GM21515 (cell line): ENCODE measurements around the gene ITGAX.

Source experiments
- ATAC-seq: cut with Tn5 transposase; IDR thresholded peaks from one replicate; pipeline ENCODE4 v1.9.1; 2021; ENCODE audit not compliant: unreplicated experiment

Gene ITGAX

GRCh38 chr16:31347445-31347844, 7.5 kb upstream of the ITGAX start:
- no peak for ATAC-seq

- ATAC-seq = no peak
Observed at GRCh38 chr16:31348579-31348978, 6.4 kb upstream of the ITGAX start.

DNA sequence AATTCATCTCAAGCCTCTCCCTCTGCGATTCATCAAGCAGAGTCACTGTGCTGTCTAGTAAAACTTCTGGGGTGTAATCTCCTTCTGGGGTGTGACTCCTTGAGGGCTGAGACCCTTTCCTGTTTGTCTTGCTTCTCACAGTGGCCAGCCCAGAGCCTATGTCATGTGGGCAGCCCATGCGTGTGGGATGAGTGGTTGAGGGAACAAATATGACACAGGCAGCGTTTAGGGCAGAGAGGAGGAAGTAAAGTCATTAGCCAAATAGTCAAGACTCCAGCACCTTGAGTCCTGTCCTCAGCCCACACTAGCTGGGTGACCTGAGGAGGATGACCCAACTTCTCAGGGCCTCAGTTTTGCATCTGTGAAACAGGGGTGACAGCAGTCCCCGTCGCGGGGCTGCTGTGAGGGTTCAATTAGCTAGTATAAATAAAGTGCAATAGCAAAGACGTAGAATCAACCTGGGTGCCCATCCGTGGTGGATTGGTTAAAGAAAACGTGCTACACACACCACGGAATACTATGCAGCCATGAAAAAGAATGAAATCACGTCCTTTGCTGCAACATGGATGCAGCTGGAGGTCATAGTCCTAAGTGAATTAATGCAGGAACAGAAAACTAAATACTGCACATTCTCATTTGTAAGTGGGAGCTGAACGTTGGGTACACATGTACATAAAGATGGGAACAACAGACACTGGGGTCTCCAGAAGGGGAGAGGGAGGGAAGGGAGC, 4.5 kb upstream of the ITGAX start:
- ATAC-seq = no peak

DNA sequence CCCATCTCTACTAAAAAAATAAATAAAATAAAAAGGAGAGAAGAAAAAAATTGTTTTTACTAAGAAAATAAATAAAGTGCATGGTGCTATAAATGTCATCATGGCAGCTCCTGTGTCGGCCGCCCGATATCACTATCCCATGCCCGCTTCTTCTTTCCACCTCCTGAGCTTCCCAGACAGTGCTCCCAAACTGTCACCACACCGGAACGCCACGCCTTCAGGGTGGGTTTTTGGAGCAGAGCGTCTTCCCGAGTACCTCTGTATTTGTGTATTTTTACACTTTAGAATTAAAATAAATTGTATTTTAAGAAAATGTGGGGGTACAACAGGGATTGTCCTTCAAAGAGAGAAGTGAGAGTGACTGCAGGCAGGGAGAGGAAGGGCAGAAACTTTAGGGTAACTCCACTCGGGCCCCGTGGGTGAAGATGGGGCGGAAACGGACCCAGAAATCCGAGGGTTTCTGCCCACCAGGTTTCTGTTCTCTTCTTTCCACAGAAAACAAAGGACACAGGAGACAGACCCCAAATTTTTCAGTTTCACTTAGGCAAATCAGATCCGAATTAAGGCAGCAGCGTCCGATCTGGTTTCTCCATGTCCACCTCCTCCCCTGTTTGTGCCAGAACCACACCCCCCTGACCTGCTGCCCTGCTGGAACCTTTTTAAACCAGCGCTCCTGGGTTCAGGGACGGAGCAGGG, 3.6 kb upstream of the ITGAX start:
- ATAC-seq = no peak

DNA sequence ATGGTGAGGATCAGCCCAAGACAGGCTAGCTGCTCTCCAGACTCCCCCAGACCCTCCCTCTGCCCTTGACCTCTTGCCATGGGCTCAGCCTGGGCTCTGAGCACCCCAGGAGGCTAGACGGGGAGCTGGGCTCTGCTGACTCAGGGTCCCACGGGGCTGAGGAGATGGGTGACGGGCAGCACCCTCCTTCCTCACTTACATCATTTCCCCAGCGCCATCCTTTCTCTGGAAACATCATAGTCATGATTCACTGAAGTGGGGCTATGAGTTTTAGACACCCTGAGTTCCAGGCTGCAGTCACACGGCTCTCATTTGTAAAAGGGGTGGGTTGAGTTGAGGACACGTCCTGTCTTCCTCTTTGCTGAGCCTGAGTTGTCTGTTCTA, 3.0 kb upstream of the ITGAX start:
- ATAC-seq = no peak

GRCh38 chr16:31352376-31353115, 2.4 kb upstream of the ITGAX start:
- ATAC-seq = no peak

GRCh38 chr16:31355431-31356100, 590 bp downstream of the ITGAX start:
- no peak for ATAC-seq

DNA sequence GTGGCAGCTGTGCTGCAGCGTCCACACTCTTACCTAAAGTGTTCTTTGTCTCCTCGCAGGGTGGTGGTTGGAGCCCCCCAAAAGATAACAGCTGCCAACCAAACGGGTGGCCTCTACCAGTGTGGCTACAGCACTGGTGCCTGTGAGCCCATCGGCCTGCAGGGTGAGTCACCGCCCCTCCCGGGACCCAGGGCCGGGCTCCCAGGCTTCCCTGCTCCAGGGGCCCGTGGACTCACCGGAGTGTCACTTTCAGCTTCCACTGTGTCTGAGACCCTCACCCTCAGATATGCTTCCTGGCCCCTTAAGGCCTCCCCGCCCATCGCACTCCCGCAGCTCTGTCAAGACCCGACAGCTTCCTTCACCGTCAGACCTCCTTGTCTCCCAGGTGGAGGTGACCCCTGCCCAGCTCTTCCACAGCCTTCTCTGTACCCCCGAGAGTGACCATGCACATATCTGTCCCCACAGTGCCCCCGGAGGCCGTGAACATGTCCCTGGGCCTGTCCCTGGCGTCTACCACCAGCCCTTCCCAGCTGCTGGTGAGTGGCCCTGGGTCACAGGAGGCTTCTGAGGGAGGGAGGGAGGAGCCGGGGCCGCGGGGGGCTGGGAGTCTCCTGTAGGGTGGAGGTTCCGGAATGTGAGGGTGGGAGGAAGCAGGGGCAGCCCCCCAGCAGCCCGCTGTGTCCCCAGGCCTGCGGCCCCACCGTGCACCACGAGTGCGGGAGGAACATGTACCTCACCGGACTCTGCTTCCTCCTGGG, 1.8 kb downstream of the ITGAX start:
- no peak for ATAC-seq

GRCh38 chr16:31357324-31358109, 2.5 kb downstream of the ITGAX start:
- no peak for ATAC-seq

DNA sequence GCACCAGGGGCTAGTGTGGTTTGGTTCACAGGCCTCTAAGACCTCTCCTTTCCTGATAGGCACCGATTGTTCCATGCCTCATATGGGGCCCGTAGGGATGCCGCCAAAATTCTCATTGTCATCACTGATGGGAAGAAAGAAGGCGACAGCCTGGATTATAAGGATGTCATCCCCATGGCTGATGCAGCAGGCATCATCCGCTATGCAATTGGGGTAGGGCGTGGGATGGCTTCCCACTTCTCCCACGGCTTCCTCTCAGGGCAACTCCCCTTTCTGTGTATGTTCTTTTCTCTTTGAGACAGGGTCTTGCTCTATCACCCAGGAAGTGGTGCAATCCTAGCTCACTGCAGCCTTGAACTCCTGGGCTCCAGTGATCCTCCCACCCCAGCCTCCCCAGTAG, 5.3 kb downstream of the ITGAX start:
- ATAC-seq = no peak

DNA sequence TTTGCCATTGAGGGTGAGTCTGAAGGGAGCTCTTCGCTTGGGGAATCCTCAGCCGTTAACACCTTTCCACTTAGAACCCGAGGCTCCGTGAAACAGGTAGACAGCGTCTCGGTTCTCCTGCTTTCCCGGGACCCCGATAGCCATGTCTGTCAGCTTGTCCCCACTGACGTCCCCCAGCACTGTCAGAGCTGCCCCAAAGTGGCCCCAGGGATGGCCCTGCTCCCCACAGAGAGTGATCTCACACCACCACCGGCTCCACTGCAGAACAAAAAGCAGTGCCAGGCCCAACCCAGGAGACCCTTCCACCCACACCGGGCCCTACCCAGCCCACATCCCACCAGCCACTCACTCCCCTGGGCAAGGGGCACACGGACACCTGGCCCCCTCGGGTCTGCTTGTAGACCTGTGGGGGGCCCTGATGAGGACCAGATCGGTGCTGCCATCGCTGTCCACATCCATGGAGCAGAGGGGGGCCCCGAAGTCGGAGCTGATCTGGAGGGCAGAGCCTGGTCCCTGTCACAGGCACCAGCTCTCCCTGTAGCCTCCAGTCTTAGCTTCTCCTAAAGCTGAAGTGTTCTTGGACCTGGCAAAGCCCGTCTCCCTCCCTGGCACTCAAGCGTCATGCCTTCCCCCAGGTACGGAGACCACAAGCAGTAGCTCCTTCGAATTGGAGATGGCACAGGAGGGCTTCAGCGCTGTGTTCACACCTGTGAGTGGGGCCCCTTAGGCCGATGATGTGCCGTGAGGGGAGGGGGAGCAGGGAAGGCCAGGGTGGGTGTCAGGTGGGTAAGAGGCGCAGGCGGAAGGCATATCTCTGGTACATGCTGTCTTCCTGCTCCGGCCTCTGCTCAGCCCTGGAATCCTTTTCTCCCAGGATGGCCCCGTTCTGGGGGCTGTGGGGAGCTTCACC, 6.5 kb downstream of the ITGAX start:
- ATAC-seq = no peak

DNA sequence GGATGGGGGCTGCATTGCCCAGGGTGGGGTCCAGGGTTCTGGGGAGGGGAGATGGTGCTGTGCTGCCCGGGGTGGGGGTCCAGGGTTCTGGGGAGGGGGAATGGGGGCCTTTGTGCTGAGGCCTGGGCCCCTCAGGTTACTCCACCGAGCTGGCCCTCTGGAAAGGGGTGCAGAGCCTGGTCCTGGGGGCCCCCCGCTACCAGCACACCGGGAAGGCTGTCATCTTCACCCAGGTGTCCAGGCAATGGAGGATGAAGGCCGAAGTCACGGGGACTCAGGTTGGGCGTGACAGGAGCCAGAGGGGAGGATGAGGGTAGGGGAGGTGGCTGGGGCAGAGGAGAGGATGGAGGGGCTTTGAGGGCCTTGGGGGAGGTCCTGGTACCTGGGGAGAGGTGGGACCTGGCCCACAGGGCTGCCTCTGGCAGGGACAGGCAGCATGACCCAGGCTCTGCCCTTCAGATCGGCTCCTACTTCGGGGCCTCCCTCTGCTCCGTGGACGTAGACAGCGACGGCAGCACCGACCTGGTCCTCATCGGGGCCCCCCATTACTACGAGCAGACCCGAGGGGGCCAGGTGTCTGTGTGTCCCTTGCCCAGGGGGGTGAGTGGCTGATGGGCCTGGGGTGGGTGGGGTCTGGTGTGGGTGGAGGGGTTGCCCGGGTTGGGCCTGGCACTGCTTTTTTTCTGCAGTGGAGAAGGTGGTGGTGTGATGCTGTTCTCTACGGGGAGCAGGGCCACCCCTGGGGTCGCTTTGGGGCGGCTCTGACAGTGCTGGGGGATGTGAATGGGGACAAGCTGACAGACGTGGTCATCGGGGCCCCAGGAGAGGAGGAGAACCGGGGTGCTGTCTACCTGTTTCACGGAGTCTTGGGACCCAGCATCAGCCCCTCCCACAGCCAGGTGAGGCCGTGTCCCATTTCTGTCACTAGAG, 7.8 kb downstream of the ITGAX start:
- no peak for ATAC-seq

DNA sequence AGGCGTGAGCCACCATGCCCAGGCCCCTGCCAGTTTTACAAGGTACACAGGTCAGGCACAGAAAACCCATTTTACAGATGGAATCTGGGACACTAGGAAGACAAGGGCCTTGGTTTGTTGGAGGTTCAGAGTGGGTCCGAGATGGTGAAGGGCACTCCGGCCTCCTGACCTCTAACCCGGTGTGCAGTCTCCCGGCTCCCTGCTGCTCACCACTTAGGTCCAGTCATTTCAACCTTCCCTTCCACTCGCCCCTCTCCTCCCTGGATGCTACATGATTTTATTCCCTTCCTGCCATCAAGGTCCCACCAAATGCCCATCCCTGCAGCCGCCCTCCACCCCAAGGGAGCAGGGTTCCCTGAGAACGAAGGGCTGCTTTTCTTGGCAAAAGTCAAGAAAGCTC, 8.7 kb downstream of the ITGAX start:
- ATAC-seq = no peak

GRCh38 chr16:31364421-31364820, 9.4 kb downstream of the ITGAX start:
- no peak for ATAC-seq

GRCh38 chr16:31365131-31365865, 10.3 kb downstream of the ITGAX start:
- no peak for ATAC-seq

DNA sequence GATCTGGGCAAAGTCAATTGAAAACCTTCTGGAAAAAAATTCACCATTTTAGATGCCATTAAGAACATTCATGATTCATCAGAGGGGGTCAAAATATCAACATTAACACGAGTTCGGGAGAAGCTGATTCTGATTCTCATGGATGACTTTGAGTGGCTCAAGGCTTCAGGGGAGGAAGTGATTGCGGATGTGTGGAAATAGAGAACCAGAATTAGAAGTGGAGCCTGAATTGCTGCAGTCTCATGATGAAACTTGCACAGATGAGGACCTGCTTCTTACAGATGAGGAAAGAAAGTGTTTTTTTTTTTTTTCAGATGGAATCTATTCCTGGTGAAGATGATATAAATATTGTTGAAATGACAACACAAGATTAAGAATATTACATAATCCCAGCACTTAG, 12.9 kb downstream of the ITGAX start:
- no peak for ATAC-seq

DNA sequence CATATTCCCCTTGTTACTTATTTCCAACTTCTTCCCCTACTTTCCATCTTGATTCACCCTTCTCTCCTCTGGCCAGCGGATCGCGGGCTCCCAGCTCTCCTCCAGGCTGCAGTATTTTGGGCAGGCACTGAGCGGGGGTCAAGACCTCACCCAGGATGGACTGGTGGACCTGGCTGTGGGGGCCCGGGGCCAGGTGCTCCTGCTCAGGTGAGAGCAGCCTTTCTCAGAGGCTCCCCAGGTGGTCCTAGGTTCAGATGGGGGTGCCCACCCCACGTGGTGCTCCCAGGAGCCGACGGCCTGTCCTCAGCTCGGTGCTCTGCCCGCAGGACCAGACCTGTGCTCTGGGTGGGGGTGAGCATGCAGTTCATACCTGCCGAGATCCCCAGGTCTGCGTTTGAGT, 16.0 kb downstream of the ITGAX start:
- no peak for ATAC-seq
